ENCODE measurements around the gene RBM5.

Gene RBM5

DNA sequence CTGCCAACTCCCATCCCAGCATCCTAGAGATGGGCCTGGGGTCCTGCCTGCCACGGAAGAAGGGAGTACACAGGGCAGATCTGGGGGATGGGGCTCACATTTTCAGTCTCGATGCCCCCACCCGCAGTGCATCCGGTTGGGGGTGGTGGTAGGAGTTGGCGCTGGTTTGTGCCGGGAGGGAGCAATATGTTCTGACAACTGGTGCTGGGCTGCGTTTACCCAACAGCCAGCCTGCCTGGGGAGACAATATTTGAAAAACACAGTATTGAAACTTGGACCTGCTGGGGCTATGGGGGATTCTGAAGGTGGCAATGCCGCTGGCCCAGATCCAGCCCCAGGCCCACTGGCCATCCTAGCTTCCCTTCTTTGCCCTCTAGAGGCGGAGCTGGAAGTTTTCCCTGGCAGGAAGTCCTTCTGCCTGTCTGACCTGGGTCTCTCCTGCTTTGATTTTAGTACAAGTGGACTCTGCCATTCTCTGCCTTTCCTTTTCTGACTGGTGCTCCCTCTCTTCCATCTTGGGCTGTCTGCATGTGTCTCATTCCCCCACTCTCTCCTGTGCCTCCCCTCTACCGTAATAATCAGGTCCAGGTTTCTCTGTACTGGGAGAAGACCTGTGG lies 69.9 kb downstream of the RBM5 start:
- no peak for DNase-seq (ENCODE audit: low read depth in 2 of 3, low spot score in 2 of 3)

DNA sequence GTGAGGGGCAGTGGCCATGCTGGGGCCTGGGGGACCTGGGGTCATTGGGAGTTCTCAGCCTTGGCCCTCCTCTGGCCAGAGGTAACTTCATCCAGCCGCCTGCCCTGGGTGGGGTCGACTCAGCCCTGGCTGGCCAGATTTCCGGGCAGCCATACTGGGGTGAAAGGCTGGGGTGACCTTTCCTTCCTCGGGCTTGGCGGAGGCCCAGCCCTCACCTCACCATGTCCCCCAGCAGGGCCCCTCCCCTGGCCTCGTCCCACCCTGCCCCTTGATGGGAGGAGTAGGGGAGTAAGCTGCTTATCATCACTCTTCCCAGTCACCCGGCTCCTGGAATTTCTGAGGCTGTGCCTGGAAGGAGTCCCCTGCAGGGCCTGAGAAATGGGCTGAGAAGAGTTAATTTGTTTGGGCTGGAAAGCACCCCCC lies 71.9 kb downstream of the RBM5 start:
- no peak for DNase-seq (ENCODE audit: low read depth in 2 of 3, low spot score in 2 of 3)

DNA sequence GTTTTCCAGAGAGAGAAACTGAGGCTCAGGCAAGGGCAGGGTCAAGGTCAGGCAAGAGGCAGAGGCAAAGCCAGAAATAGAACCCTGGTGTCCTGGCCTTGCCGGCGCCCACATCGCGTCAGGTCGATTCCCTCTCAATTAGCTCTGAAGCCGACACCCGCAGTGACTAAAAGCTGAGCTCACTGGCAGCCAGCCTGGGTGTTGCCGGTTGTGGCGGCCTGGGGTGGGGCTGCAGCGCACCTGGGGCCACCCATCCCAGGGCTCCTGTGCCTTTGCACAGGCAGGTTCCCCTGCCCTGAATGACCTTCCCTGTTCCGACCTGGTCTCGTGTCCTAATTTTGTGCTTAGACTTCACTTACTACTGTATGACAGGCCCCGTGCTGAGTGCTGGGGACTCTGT lies 72.6 kb downstream of the RBM5 start:
- no peak for DNase-seq (ENCODE audit: low read depth in 2 of 3, low spot score in 2 of 3)

DNA sequence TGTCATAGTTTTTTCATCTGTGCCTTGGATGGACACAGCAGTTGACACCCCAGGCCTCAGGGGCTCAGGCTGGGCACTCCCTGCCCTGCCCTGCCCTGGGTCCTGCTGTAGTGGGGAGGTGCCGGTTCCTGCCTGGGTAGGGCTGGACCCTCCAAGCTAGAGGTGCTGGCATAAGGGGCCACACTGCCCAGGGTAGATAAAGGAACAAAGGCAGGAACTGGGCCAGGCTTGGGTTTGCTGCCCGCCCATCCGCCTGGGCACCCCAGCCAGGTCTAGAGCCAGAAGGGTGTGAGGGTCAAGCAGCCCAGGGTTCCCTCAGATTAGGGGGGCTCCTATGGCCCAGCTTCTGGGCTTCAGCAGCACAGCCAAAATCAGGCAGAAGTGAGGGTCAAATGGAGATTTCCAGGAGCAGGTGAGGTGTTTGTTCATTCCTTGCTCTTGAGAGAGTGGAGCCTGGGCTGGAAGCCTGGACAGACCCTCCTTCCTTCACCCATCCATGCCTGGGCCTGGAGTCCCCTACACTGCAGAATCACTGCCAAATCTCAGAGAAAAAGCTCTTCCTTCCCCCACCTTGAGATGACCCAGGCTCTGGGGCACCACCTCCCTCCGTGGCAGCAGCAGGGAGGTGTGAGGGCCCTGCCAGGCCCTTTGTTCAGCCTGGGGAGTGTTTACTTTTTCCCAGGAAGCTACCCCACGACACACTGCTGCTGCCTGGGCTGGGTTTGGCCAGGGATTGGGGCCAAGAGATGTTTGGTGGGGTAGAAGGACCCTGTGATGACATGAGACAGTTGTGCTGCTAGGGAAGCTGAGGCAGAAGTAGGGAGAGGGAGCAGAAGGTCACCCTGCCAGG lies 73.5 kb downstream of the RBM5 start:
- no peak for DNase-seq (ENCODE audit: low read depth in 2 of 3, low spot score in 2 of 3)

DNA sequence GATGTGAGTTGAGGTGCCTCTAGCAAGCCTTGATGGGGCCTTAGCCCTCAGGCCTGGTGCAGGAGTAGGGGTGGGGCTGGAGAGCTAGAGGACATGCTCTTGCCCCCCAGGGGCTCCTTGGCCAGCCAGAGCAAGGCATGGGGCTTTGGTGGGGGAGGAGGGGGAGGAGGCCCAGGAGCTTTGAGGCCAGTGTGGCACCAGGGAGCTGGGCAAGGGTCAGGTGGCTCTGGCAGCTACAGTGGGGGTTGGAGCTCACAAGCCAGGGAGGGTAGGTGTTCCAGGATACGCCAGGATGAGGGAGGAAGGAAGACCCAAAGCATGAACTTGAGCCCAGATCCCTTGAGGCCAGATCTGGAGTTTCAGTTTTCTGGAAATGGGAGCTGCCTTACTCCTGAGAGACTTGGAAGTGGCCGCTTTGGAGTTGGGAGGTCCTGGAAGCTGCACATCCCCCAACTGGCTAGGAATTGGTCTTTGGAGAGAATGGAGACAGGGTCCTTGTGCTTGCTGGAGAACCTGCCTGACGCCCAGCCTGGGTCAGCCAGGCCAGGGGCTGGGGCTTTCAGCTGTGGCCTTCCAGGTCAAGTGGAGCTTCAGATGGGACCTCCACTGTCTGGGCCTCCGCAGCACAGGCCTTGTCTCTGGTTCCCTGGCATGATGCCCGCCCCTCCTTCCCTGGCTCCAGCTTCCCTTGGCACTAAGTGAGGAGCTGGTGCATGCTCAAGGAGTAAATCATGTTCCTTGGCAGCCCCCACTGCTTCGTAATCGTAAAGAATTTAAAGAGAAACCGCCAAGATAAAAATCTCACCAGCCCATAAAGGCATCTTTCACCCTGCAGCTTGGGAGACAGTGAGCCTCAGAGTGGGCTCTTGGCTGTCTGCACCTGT lies 75.1 kb downstream of the RBM5 start:
- DNase-seq (ENCODE audit: low read depth in 2 of 3, low spot score in 2 of 3): no peak

DNA sequence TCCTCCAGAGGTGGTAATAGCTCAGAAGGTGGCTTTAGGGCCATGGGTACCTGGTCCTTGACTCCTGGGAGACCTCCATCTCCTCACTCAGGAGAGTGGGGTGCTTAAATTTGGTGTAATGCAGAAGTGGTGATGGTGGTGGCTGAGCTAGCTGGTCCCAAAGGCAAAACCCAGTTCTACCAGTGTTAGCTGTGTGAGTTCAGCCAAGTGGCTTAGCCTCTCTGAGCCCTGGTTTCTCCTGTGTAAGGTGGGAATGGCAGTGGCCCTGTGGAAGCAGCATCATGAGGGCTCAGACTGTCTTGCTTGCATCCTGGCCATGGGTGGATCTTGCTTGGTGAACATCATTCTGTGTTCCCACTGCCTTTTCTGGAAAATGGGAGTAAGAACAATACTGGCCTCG lies 75.8 kb downstream of the RBM5 start:
- no peak for DNase-seq (ENCODE audit: low read depth in 2 of 3, low spot score in 2 of 3)

DNA sequence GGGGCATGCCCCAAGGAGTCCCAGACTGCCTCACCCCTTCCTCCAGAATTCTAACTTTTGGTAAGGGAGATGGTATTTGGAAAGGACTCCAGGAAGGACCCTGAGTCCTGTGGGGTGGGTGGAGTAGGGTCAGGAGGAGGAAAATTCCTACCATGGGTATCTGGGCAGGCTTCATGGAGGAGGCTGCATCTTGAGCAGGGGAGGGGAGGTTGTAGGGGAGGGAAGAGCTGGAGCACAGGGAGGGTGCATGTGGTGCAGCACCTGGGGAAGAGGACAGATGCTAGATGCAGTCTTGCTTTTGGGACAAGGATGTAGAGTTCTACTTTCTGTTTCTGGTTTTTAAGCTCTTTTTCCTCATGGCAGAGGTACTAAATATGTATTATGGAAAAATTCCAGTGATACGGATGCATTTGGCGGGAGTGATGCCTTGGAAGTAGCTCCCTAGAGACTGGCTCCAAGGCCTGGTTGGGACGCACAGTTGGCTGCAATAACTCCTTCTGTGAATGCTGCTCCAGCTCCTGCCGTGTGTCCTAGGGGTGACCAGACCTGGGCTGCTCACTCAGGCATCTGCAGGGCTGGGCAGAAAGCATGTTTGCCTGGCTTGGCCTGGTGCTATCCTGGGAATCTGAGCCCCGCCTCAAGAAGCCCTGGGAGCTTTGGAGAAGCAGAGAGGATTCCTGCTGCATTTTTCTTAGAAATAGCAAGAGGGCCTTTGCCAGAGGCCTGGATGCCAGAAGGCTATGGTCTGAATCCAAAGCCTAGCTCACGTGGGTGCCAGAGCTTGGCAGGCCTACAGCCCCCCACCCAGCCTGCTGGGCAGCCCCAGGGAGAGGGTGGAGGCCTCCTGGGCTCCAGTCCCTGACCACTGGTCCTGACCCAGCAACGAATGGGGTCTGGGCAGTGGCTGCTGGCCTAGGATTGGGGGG lies 76.5 kb downstream of the RBM5 start:
- no peak for DNase-seq (ENCODE audit: low read depth in 2 of 3, low spot score in 2 of 3)

DNA sequence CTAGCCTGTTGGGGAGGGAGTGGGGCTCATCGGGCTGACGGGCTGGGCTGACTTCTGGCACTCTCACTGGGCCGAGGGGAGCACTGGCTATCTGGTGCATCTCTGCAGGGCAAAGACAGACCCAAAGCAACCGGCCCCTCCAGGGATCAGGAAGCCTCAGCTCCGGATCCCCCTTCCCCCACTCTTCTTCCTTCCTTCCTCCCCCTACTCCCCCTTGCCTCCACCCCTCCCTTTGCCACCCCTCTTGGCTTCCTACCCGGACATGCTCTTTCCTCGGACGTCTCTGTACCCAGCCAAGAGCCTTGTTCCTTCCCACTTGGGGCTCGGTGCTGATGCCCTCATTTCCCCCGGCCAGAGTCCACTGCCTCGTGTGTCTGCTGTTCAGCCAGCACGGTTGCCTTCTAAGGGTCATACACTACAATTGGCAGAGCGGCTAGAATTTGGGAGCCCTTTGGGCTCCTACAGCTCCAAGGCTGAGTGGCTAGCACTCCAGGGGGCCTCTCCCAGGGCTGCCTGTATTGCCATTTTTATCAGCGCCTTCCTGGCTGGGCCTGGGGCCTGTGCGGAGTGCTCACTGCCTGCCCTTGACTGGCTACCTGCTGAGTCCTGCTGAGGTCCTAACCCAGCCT lies 77.3 kb downstream of the RBM5 start:
- DNase-seq (ENCODE audit: low read depth in 2 of 3, low spot score in 2 of 3): no peak

DNA sequence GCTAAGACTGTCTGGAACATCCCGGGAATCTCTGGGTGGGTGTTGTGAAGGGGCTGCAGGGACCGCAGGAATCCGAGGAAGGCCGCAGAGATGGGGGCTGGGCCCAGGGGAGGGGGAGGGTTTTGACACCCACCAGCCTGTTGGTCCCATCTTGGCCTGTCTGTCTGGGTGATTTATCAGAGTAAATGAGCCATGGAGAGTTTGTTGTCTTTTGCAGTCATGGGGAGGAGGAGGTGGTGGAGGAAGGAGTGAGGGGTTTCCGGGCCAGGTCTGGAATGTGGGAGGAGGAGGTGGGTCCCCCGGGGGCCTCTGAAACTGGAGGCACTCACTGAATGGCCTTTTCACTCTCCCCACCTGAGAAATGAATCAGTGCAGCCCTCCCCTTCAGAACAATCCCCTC lies 77.9 kb downstream of the RBM5 start:
- no peak for DNase-seq (ENCODE audit: low read depth in 2 of 3, low spot score in 2 of 3)

DNA sequence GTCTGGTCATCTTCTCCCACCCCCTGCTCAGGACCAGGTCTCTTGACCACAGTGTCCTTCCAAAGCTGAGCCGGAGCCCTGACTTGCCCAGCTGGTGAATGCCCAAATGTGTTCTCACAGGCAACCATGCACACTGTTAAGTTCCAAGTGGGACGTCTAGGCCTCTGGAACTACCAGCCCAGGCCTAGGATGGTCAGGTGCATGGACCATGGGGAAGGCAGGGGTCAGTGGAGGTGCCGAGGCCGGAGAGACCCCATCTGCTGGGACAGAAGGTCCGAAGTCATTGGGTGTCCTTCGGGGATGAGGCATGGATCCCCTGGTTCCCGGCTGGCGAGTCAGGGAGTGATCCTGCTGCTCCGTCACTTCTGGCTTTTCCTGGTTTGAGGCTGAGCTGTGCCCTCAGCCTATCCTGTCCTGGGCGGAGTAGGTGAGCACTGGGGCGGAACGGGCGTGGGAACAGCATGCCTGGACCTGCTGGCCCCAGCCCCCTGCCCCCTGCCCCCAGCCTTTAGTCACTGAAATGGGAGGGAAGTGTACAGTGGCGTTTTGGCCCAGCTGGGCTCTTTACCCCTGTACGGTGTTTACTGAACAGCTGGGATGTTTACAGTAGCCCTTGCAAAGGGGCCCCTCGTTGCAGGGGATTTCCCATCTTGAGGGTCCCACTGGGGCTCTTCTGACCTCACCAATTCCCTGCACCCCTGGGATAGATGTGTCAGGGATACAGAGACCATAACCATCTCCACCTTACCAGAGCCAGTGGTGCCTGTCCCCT lies 78.5 kb downstream of the RBM5 start:
- DNase-seq (ENCODE audit: low read depth in 2 of 3, low spot score in 2 of 3): no peak

DNA sequence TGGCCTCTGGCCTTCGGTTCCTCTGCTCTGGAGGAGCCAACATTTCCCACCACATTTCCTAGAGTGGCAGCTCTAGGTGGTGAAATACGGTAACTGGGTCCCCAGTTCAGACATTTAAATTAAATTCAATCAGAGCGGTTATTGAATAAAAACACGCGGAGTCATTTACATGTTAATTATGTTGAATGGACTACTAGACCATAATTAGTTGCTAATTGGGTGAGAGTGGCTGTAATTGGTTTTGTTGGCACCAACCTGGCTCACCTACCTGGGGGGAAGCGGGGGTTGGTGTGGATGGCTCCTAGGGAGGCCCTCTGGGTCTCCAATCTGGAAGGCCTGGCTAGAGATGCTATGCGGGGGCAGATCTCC lies 79.1 kb downstream of the RBM5 start:
- no peak for DNase-seq (ENCODE audit: low read depth in 2 of 3, low spot score in 2 of 3)

DNA sequence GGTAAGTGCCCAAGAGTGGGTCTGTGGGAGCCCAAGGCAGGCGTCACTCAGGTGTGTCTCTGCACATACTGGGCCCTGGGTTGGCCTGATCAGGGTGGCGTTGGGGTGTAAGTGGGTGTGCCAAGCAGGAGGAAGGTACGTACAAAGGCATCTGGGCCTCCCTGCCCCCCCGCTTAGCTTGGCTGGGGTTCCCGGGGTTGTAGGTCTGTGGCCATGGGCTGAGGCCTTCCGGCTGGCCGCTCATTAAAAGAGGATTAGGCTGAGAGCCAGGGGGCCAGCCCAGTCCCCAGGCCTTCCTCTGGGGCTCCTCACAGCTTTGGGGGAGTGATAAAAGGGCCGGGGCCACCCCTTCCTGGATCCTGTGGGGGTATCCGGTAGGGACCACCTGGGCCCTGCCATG lies 79.7 kb downstream of the RBM5 start:
- DNase-seq (ENCODE audit: low read depth in 2 of 3, low spot score in 2 of 3): no peak
